HG03064 (cell line): ENCODE data around the gene DCC.
"Not testable (repeated sequence)": the region's sequence is repeated elsewhere in the genome, so short reads cannot be mapped to it uniquely, and the experiment has no call there.

Source experiments
- ATAC-seq: cut with Tn5 transposase; IDR thresholded peaks from one replicate; pipeline ENCODE4 v1.9.1; 2021; ENCODE audit warnings: low read depth; ENCODE audit not compliant: unreplicated experiment

The DCC gene

DNA sequence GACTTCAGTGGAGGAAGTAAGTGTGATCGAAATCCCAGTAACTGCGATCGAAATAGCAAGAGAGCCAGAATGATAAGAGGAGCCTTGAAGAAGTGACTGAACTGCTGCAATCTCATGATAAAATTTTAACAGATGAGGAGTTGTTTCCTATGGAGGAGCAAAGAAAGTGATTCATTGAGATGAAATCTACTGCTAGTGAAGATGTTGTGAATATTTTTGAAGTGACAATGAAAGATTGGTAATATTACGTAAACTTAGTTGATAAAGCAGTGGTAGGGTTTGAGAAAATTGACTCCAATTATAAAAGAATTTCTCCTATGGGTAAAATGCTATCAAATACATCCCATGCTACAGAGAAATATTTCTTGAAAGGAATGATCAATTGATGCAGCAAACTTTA is 1103.8 kb downstream of the DCC start:
- no peak for ATAC-seq

DNA sequence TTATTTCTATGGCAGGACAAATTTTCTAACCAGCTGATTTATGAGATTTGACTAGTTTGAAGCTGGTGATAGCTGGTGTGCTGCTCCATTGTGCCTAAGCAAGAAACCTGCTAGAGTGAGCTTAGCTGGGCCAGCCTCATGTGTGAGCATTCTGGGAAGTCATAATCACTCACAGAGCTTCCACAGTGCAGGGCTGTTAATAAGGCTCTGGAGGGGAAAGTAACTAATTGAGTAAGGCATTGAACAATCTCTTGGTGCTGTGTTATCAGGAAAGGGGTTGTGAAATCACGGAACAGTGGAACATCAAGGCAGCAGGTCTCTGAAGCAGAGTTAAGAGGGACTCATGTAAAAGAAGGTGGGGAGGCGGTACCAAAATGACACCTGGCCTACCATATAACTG is 1111.9 kb downstream of the DCC start:
- no peak for ATAC-seq

DNA sequence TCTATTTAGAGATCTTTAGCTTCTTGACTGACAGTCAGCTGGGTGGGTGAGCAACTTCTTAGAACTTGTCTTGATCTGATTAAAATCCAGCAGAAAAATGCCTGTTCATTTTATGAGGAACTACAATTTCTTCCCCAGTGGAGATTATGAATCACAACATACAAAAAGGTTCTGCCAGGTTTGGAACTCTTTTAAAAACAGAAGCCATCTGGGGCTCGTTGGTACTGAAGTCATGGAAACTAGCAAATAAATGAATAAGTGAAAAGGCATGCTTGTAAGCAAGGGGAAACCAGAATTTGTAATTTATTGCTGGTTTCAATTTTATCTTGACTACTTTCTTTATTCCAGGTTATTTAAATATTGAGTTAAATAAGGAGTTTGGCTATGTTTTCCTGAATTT is 1117.1 kb downstream of the DCC start:
- ATAC-seq = no peak

DNA sequence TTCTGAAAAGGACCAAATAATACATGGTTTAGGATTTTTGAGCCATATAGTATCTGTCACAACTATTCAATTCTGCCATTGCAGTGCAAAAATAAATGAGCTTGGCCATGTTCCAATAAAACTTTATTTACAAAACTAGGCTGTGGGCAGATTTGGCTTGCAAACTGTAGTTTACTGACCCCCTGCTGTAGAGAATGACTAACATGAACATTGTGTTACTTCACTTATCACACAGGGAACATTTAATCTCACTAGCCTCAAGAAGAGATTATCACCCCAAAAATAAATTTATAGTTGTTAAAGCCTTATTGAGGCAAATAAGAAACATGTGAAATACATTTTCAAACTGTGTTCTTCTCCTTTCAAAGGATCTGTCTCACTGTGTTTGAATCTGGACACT is 1118.3 kb downstream of the DCC start:
- ATAC-seq = no peak

DNA sequence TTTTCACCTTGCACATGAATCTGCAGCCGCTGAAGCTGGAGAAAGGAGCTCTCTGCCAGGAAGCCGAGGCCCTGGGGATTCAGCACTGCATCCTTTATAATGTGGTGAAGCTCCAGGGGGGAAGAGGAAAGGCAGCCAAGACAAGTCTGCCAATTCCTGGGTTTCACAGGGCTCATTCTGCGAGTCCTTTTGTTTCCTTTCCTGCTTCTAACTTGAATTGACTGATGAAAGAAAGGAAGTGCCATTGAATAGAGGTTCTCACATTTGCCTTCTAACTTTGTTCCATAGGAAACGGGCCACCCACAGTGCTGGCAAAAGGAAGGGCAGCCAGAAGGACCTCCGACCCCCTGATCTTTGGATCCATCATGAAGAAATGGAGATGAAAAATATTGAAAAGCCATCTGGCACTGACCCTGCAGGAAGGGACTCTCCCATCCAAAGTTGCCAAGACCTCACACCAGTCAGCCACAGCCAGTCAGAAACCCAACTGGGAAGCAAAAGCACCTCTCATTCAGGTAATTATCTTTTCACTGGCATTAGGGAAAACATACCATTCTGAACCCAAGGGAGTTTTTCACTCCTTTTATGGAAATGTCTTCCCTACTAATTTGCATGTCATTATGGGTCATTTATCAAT is 1119.1 kb downstream of the DCC start:
- ATAC-seq = no peak

DNA sequence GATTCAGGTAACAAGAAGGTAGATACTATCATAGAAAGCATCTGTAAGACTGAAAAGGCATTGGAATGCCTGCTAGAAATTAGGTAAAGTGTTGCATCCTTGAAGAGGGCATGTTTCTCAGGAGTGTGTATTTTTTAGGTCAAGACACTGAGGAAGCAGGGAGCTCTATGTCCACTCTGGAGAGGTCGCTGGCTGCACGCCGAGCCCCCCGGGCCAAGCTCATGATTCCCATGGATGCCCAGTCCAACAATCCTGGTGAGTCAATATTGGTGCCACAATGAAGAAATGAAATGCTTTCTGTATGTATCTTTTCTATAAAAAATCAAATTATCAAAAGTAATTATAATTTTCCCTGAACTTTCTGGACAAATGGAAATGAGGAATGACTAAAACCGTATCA is 1127.8 kb downstream of the DCC start:
- no peak for ATAC-seq

DNA sequence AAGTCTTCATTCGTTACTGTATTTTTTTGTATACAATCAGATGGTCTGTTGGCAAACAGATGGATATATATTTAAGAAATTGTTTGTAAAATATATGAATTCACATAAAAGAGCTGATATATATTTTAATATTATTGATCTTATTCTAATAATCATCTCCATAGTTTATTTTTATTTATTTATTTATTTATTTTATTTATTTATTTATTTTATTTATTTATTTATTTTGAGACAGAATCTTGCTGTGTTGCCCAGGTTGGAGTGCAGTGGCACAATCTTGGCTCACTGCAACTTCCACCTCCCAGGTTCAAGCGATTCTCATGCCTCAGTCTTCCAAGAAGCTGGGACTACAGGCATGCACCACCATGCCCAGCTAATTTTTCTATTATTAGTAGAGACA is 1128.2 kb downstream of the DCC start:
- not testable (repeated sequence) for ATAC-seq

DNA sequence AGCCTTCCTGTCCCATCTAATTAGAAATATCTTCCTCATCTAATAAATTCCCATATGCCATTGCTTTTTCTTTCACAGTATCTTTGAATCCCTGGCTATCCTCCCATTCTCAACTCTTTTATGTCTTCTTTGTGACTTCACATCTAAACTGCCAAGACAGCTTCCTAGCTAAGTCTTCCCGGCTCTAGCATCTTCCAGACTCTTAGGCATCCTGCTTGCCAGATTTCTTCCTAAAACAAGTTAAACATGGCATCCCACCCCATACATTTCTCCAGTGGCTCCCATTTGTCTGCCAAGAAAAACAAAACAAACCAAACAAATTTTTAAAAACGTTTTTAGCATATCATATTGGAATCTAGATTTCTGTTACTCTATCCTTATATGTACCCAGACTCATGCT is 1132.5 kb downstream of the DCC start:
- no peak for ATAC-seq

DNA sequence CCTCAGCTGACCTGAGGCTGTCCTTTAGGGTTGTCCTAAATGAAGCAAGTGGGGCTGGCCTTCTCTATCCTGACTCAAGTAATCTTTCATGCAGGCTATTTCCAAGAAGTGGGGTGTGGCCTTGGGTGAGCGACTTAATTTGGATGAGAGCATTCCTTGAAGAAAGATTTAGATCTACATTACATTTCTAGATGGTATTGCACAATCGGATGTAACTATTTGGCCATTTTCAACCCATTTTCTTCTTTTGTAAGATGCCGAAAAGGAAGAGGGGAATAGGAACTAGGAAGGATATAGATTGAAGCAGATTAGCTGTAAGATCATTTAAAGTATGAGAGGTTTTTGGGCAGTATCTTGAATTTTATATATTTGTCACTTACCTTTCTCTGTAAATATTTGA is 1138.2 kb downstream of the DCC start:
- no peak for ATAC-seq

DNA sequence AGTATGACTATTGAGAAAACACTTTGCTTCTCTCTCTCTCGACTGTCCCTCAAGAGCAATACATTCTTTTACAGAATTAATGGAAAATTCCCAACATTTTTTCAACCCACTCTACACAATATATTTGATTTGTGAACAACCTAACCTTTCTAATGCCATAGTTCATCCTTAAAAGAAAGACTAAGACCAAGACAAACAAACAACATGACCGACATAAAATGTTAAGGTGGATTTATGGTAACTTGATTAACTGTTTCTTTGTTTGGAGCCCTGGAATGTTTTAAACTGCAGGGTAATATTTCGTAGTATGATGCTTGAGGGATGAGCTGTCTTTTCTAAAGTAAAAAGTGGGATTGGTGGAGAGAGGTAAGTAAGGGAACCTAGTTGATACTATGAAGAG is 1146.3 kb downstream of the DCC start:
- no peak for ATAC-seq

DNA sequence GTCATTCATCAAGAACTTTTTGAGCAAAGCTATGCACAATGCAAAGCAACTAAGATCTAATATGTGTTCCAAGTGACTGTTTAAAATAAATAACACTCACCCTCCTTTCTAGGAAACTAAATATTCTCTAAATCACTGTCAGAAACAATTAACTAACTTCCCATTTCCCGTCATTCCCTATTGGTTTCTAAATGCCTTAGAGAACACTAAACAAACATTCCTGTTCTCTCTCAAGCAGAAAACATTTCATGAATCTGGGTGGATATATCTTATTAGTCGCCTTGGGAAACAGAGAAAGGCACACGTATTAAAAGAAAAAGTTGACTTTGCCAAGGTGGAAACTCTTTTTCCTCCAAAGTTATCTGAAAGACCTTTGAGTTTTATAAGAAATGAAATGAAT is 1149.3 kb downstream of the DCC start:
- ATAC-seq = no peak

DNA sequence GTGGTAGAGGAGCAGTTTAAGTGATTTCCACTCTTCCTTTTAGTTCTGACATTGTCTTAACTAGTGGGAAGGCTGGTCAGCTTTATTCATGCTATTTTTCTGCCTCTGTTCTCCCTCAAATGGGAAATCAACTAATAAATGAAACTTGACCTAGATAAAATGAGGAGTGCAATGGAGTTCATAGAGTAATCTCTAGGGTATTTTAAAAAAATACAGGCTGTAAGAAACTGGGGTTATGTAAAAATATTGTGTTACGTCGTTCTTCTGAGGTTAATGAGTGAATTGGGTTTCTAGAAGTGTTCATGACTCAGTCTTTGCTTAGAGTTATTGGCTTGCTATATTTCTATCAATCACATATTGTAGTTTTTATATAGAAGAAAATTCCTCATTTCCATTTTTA is 1150.0 kb downstream of the DCC start:
- ATAC-seq = no peak

DNA sequence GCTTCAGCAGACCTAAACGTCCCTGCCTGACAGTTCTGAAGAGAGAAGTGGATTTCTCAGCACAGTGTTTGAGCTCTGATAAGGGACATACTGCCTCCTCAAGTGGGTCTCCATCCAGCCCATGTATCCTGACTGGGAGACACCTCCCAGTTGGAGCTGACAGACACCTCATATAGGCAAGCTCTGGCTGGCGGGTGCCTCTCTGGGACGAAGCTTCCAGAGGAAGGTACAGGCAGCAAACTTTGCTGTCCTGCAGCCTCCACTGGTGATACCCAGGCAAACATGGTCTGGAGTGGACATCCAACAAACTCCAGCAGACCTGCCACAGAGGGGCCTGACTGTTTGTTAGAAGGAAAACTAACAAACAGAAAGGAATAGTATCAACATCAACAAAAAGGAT is 1156.0 kb downstream of the DCC start:
- no peak for ATAC-seq

DNA sequence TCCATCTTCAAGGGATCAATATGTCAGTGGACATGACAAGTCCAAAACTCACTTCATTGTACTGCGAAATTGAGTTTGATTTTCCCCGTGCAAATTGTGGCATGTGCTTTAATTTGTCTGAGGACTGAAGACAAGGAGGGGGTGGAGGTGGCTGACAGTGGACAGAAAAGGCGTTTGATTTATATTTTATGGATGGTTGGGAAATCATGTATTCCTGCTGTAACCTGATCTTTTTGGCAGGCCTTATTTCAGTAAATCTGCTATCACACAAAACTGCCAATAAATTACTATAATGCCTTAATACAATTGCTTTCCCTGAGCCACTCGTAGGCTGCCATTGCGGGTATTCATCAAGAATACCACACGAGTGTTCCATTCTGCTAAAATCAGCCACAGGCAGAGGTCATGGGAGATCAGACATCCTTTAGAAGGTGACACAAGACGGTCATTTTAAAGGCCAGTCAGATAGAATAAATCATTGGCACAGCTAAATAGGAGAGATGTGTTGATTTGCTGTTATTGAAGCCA is 1164.0 kb downstream of the DCC start:
- ATAC-seq = no peak

DNA sequence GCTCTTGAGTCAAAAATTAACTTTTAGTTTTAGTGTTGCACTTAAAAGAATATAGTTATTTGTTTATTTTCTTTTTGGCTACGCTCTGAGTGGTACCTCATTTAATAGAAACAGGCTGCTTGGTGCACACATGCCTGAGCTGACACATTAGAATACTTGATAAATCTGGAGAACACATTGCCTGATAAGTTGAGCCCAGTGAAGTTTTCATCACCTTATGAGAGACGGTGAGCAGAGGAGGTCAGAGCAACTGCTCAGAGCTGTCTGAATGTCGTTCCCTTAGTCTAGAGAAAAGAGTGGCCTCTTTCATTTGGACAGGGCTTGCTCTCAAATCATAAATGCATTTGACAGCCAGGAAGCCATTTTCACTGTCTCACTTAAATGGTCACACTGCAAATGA is 1168.5 kb downstream of the DCC start:
- no peak for ATAC-seq

DNA sequence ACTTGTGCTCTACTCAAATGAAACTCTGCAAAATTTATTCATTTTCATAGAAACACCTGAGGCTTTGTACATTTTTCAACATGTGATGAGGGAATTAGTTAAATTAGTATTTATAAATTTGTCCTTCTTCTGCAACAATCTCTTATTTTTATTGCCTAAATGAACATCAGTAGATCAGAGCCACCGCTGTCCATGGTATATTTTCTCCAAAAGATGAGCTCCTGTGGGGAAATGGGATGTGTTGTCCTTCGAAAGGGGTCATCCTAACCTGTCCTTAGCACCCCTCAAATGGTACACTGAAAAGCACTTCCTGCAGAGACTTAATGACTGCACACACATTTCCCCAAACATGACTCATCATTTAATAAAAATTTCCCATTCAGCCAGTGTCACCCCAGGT is 1169.9 kb downstream of the DCC start:
- ATAC-seq = no peak

DNA sequence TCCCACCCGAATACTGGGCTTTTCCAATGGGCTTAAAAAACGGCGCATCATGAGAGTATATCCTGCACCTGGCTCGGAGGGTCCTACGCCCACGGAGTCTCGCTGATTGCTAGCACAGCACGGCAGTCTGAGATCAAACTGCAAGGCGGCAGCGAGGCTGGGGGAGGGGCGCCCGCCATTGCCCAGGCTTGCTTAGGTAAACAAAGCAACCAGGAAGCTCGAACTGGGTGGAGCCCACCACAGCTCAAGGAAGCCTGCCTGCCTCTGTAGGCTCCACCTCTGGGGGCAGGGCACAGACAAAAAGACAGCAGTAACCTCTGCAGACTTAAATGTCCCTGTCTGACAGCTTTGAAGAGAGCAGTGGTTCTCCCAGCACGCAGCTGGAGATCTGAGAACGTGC is 1171.7 kb downstream of the DCC start:
- ATAC-seq = not testable (repeated sequence)

DNA sequence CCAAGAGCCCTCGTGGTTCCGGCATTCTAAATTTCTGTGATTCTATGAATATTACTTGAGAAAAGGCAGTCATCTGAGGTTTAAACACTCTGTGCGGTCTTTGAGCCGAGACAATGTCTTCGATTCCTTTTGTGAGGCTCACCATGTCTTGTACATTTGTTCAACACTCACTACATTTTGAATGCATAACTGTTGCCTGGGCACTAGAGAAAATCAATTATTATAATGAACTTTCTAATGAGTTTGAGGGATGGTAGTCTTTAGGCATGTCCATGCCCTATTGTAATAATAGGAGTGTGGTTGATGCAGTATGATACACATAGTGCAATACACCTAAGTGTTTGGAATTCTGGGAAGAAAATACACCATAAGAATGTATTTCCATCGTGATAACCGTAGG is 1181.1 kb downstream of the DCC start:
- no peak for ATAC-seq

DNA sequence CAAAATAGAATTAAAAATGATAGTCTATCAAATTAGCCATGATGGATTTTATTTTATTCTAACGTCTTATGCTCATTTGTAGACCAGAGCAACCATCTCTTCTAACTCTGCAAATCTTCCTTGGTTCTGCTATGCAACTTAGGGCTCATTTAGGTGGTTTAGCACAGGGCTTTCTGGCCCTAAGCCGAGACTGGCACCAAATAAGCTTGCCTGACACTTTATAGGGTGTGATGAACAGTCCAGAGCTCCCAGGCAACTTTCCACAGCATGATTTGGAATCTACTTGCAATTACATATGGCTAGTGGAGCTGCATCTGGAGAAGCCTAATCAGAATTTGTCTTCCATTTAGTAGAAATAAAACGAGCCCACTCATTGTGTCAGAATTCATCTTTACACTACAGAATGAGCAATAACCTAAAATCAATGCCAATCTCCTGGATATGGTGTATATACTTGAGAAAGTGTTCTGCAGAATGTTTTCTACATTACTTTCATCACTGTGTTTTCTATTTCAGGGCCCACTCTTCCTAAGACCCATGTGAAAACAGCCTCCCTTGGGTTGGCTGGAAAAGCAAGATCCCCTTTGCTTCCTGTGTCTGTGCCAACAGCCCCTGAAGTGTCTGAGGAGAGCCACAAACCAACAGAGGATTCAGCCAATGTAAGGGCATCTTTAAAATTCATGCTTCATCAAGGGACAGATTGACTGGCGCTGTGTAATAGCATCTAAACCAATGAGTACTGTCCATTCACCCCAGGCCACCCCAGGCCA is 1186.3 kb downstream of the DCC start:
- no peak for ATAC-seq

DNA sequence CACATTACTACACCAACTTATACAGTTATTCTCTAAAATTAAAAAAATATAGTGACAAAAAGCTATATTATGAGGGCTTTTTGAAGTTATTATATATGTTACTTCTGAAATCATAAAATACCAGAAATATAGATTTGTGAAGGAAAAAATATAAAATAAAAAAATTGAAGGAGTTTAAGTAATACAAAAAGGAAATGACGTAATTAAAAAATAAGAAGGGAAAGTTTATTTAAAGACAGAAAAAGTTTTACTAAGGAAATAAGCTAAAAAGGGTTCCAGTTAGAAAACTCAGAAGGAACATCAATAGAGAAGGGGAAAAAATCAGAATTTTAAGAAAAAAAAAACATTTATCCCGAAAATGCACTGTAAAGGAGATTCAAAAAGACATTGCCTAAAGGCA is 1187.4 kb downstream of the DCC start:
- no peak for ATAC-seq

DNA sequence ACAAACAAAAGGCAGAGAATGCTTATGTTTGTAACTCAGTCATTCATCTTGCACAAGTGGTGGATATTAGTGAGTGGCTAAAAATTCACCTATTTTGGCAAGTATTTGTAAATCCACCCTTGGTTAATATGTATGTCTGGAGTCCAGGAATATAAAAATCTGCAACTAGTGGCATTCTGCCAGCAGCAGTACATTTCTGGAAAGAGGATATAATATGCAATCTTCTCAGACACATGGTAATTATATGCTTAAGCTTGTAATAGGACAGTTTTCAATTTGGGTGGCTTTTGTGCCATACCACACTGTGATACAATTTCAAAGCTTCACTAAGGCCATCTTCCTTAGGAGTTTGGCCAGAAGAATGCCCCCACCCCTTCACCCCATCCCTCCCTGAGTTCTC is 1191.2 kb downstream of the DCC start:
- no peak for ATAC-seq

DNA sequence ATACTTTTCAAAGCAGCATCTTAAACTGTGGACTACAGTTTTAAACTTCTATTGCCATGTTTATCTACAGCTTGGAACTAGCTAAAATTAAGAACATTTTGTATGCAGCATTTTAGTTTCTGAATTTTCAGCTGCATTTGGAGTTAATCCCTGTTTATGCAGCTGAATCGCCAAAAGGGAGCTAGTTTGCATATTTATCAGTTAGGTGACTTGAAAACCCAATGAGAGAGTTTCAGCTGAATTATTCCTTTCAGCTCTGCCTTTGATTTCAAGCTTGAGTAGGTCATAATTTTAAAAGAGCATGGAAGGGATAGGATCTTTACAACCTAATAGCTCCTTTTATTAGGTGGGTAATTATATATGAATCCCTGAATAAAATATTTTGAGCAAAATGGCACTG is 1191.9 kb downstream of the DCC start:
- ATAC-seq = no peak
